MM.1S (cell line): ENCODE measurements around the gene GMPPA.

Experiments
- CTCF ChIP-seq: fragments of 300-600 bp; sonication (generic); IDR thresholded peaks from 2 replicates; pipeline ENCODE4 v1.5.1; 2016; ENCODE audit warnings: antibody characterized with exemption, low read length, mixed read lengths
- EZH2 ChIP-seq: fragments of 300-600 bp; sonication (generic); optimal IDR thresholded peaks from 2 replicates; pipeline ENCODE3; 2017; ENCODE audit warnings: low read depth, mild to moderate bottlenecking, antibody characterized with exemption, low read length, mixed read lengths
- EZH2phosphoT487 ChIP-seq: fragments of 300-600 bp; sonication (generic); IDR thresholded peaks from 2 replicates; pipeline ENCODE4 v1.6.1; 2018; ENCODE audit warnings: antibody characterized with exemption, low read length

- TF ChIP-seq CTCF, result no peak
- TF ChIP-seq EZH2, result no peak
- TF ChIP-seq EZH2phosphoT487, result no peak
Measured at GRCh38 chr2:219526320-219527075, 27.8 kb downstream of the GMPPA start.
